ENCODE data around the gene C1QTNF12.

Gene C1QTNF12

DNA sequence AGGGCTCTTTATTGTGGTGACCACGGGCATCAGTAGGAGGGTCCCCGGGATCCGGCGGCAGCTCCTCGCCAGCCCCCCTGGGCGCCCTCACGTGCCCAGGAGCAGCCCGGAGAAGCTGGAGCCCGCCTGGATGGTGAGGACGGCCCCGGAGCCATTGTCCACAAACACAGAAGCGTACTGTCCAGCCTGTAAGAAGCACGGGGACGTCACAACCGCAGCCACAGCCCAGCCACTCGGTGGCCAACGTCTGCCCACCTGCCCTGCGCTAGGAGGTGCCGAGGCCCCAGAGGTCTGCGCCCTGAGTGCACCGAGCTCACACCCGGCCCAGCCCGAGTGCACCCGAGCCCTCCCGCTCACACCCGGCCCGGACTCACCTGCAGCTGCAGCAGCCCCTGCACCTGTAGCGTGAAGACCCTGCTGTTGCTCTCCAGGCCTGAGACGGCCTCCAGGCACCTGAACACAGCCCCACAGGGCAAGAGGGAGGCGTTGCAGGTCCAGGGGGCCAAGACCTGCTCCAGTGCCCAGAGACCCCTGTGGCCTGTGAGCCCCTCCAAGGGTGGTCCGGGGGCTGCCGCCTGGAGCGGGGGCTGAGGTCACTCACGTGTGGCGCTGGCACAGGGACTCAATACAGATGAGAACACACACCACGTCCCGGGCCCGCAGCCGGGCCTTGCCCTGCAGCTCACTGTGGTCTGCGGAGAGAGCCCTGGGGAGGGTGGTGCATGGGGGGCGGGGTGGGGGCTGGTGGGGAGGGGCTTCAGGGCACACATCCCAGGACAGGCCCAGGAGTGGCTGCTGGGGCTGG is 3.9 kb downstream of the C1QTNF12 start:
- no peak for DNase-seq (ENCODE audit: low read depth)
- in situ Hi-C loops (cut with HindIII; ENCODE audit: low sequenced_read_pairs), result no loop called here
- no peak overlapping the region for H3K4me3 ChIP-seq (ENCODE audit: low read depth, low read length)
- TF ChIP-seq, protein P1, sequence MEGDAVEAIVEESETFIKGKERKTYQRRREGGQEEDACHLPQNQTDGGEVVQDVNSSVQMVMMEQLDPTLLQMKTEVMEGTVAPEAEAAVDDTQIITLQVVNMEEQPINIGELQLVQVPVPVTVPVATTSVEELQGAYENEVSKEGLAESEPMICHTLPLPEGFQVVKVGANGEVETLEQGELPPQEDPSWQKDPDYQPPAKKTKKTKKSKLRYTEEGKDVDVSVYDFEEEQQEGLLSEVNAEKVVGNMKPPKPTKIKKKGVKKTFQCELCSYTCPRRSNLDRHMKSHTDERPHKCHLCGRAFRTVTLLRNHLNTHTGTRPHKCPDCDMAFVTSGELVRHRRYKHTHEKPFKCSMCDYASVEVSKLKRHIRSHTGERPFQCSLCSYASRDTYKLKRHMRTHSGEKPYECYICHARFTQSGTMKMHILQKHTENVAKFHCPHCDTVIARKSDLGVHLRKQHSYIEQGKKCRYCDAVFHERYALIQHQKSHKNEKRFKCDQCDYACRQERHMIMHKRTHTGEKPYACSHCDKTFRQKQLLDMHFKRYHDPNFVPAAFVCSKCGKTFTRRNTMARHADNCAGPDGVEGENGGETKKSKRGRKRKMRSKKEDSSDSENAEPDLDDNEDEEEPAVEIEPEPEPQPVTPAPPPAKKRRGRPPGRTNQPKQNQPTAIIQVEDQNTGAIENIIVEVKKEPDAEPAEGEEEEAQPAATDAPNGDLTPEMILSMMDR (IDR thresholded peaks at IDR 0.05; ENCODE audit: low read depth, low read length, missing control alignments), result no peak

DNA sequence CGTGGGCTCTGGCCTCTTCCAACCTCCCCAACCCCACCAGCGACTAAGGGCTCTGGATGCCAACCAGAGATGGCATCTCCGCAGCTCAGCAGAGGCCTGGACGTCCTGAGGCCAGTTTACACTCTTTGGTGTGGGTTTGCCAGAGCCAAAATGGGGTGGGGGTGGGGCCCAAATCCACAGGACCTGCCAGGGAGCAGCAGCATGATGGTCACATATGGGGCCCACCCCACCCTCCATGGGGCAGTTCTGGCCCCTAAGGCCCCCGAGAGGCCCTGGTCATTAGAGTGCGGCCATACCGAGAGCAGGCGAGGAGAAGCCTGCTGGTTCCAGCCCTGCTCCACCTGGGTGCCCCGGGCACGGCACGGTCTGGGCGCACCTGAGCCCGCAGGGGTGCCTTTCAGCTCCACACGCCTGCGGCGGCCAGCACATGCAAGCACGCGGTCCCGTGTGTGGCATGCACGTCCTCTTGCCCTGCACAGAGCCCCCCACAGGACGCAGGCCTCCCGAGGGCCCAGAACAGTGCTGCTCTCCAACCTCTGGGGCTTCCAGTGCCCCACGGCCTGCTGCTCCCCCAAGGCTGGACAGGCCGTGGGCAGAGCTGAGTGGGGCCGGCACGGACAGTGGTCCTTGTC is 4.8 kb downstream of the C1QTNF12 start:
- no peak overlapping the region for H3K4me3 ChIP-seq (ENCODE audit: low read depth, low read length)
- in situ Hi-C loops (cut with HindIII; ENCODE audit: low sequenced_read_pairs), result no loop called here
- no peak for DNase-seq (ENCODE audit: low read depth)
- TF ChIP-seq, protein P1 (IDR thresholded peaks at IDR 0.05; ENCODE audit: low read depth, low read length, missing control alignments), result no peak

DNA sequence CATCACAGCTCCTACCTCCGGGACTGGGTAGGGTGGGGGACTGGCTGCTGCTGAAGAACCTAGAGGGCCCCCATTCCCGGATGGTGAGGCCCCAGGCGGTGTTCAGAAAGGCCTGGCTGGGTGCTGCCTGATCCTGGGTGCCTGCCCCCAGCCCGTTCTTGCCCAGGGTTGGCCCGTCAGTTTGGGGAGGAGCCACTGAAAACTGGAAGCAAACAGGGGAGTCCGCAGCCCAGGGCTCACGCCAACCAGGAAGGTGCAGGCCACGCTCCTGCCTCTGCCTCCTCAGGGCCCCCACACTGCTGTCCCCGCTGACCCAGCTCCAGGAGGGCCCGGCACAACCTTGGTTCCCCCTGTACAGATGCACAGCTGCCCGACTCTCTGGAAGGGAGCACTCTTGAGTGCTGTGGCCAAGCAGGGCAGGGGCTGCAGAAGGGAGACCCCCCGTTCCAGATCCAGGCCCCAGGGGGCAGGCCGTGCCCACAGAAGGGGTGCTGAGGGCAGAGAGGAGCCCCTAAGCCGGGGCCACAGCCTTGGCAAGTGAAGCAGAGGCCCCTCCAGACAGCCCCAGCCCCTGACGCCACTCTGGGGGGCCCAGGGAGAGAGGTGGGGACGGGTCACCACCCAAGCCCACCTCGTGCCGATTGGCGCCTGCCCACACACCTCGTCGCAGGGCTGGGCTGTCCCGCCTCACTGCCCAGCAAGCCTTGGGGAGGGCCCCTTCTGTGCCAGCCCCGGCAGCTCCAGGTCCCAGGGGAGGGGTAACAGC is 5.5 kb downstream of the C1QTNF12 start:
- TF ChIP-seq, protein P1 (IDR thresholded peaks at IDR 0.05; ENCODE audit: low read depth, low read length, missing control alignments), result no peak
- H3K4me3 ChIP-seq (ENCODE audit: low read depth, low read length), result no peak overlapping the region
- DNase-seq (ENCODE audit: low read depth), result no peak
- in situ Hi-C loops (cut with HindIII; ENCODE audit: low sequenced_read_pairs), result no loop called here

DNA sequence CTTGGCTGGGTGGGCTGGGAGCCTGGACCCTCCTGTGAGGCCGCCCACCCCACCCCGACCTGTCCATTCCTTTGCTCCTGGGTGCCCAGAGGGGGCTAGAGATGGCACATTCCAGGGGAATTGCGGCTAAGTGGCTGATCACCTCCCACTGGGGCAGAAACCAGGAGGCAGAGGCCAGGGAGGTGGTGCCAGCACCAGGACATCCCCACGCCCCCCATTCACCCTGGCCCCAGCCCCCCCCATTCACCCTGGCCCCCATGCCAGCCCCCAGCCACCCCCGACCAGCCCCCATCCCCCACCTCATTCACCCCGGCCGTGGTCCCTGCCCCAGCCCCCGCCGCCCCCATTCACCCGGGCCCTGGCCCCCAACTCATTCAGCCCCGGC is 6.2 kb downstream of the C1QTNF12 start:
- no peak overlapping the region for H3K4me3 ChIP-seq (ENCODE audit: low read depth, low read length)
- no peak for DNase-seq (ENCODE audit: low read depth)
- in situ Hi-C loops (cut with HindIII; ENCODE audit: low sequenced_read_pairs), result no loop called here
- TF ChIP-seq, protein P1 (IDR thresholded peaks at IDR 0.05; ENCODE audit: low read depth, low read length, missing control alignments), result no peak

DNA sequence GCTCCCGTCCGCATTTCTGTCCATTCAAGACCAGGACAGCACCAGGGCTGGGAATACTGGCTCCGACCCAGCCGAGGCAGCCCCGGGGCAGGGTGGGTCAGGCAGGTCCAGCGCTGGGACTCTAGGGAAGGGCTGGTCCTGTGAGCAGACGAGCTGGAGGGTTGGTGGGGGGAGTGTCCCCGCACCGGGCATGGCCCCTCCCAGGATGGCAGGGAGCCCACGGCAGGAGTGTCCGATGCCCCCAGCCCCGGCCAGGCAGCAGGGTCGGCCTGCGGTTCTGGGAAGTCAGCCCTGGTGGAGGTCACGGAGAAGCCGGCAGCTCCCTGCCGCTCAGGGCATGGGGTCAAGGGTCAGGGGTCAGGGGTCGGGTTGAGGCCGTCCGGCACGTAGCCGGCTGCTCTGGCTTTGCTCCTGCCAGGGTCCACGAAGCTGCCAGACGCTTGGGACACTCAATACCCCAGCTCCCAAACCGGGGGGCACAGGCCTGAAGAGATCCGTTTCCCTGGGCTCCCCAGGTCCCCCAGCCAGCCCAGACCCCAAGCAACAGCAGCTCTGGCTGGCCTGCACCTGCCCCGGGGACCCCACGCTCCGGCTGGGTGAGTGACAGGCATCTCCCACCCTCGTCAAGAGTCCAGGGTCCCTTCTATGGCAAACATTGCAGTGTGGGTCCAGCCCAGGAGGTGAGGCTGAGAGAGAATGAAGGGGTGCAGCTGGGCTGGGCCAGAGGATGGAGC is 6.7 kb downstream of the C1QTNF12 start:
- TF ChIP-seq, protein P1 (IDR thresholded peaks at IDR 0.05; ENCODE audit: low read depth, low read length, missing control alignments), result no peak
- in situ Hi-C loops (cut with HindIII; ENCODE audit: low sequenced_read_pairs), result no loop called here
- DNase-seq (ENCODE audit: low read depth), result no peak
- no peak overlapping the region for H3K4me3 ChIP-seq (ENCODE audit: low read depth, low read length)

DNA sequence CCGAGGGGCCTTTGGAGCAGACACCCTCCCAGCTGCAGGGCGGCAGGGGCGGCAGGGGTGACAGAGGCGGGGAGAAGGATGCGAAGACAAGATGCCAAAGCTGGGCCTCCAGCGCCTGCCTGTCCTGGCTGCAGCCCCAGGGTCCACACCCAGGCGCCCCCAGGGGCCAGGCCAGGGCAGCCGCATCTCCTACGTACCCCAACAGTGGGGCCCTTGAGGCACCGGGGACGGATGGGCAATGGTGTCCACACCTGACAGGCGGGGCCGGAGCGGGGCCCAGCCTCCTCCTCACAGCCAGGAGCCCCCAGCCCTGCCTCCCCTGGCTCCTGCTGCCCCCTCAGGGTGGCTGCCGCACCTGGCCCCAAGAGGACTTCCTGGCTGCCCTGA is 7.3 kb downstream of the C1QTNF12 start:
- TF ChIP-seq, protein P1 (IDR thresholded peaks at IDR 0.05; ENCODE audit: low read depth, low read length, missing control alignments), result no peak
- in situ Hi-C loops (cut with HindIII; ENCODE audit: low sequenced_read_pairs), result no loop called here
- no peak overlapping the region for H3K4me3 ChIP-seq (ENCODE audit: low read depth, low read length)
- no peak for DNase-seq (ENCODE audit: low read depth)

All from astrocyte of the cerebellum (primary cell).